ENCODE measurements around the gene DIO3. TPM values are rescaled to one million over a fixed set of nuclear protein-coding genes. Genes with fewer than 3 reads are reported as not detected.

Gene DIO3
- total RNA-seq, 6 experiments from 2014 or later, result not detected

- Mint-ChIP-seq H3K4me1 (ENCODE audit: low read depth) (no peaks in the 10 kb centered on the region), H3K9me3 (peaks cover 13% of the 10 kb centered on the region), H3K27me3 (ENCODE audit: insufficient read depth) (peaks cover 18% of the 10 kb centered on the region), H3K27ac (no peak overlapping the region), H3K4me3 (no peak overlapping the region), H3K36me3 (ENCODE audit: low read depth) (no peaks in the 10 kb centered on the region)
- DNase-seq, result no peak
- TF ChIP-seq CTCF (IDR thresholded peaks at IDR 0.05), result no peak
These were observed 4.0 kb upstream of the DIO3 start for GRCh38 chr14:101557321-101557695.

GRCh38 chr14:101557811-101558738 is 3.2 kb upstream of the DIO3 start:
- Mint-ChIP-seq H3K9me3 (peaks cover 19% of the 10 kb centered on the region), H3K27ac (no peak overlapping the region), H3K4me3 (no peak overlapping the region), H3K4me1 (ENCODE audit: low read depth) (no peaks in the 10 kb centered on the region), H3K27me3 (ENCODE audit: insufficient read depth) (peaks cover 22% of the 10 kb centered on the region), H3K36me3 (ENCODE audit: low read depth) (no peaks in the 10 kb centered on the region)
- peak; percentile 29; the same call in 1 of the 2 replicates for TF ChIP-seq CTCF (IDR thresholded peaks at IDR 0.05)
- DNase-seq, result no peak

GRCh38 chr14:101558739-101559240 is 2.5 kb upstream of the DIO3 start:
- Mint-ChIP-seq H3K36me3 (ENCODE audit: low read depth) (no peaks in the 10 kb centered on the region), H3K27ac (no peak overlapping the region), H3K4me1 (ENCODE audit: low read depth) (no peaks in the 10 kb centered on the region), H3K9me3 (peaks cover 19% of the 10 kb centered on the region), H3K27me3 (ENCODE audit: insufficient read depth) (peaks cover 20% of the 10 kb centered on the region), H3K4me3 (no peak overlapping the region)
- TF ChIP-seq CTCF (IDR thresholded peaks at IDR 0.05), result no peak
- DNase-seq, result no peak

GRCh38 chr14:101559250-101559623 is 2.1 kb upstream of the DIO3 start:
- no peaks in the 10 kb centered on the region for H3K4me1 Mint-ChIP-seq (ENCODE audit: low read depth)
- no peak for DNase-seq
- H3K27ac Mint-ChIP-seq, result no peak overlapping the region
- H3K36me3 Mint-ChIP-seq (ENCODE audit: low read depth), result no peaks in the 10 kb centered on the region
- no peak overlapping the region for H3K4me3 Mint-ChIP-seq
- peaks cover 16% of the 10 kb centered on the region for H3K27me3 Mint-ChIP-seq (ENCODE audit: insufficient read depth)
- TF ChIP-seq CTCF (IDR thresholded peaks at IDR 0.05), result no peak
- peaks cover 19% of the 10 kb centered on the region for H3K9me3 Mint-ChIP-seq

GRCh38 chr14:101559624-101560533 is 1.4 kb upstream of the DIO3 start:
- no peak for TF ChIP-seq CTCF (IDR thresholded peaks at IDR 0.05)
- Mint-ChIP-seq H3K4me3 (no peak overlapping the region), H3K4me1 (ENCODE audit: low read depth) (no peaks in the 10 kb centered on the region), H3K27me3 (ENCODE audit: insufficient read depth) (peaks cover 16% of the 10 kb centered on the region), H3K36me3 (ENCODE audit: low read depth) (no peaks in the 10 kb centered on the region), H3K9me3 (peaks cover 19% of the 10 kb centered on the region), H3K27ac (no peak overlapping the region)
- DNase-seq, result no peak

Data from HFFc6 (cell line).